Stimulated activated CD8-positive, alpha-beta memory T cell treated with anti-CD3 and anti-CD28 coated beads, Interleukin-15, amount 100 ng/mL, for 1 hour (primary cell): Measurements from ENCODE around the gene PACSIN3.
A peak's percentile ranks its signal among the peaks of the same experiment; 100 is the strongest.

ENCODE experiments used
- DNase-seq: peaks from one replicate; pipeline ENCODE4 v3.0.0-alpha.2; 2020; ENCODE audit warnings: low read depth

Gene PACSIN3

GRCh38 chr11:47175746-47176327, 10.4 kb downstream of the PACSIN3 start:
- no peak for DNase-seq

- DNase-seq, result no peak
Observed at GRCh38 chr11:47172740-47173336, 13.4 kb downstream of the PACSIN3 start.

GRCh38 chr11:47171856-47172255, 14.4 kb downstream of the PACSIN3 start:
- no peak for DNase-seq

GRCh38 chr11:47171061-47171838, 15.0 kb downstream of the PACSIN3 start:
- DNase-seq, result no peak

GRCh38 chr11:47166368-47166767, 19.9 kb downstream of the PACSIN3 start:
- DNase-seq, result no peak

- DNase-seq, result no peak
Observed at GRCh38 chr11:47165253-47165840, 20.9 kb downstream of the PACSIN3 start.

GRCh38 chr11:47164321-47164720, 21.9 kb downstream of the PACSIN3 start:
- DNase-seq, result no peak

- DNase-seq, result no peak
Observed at GRCh38 chr11:47163898-47164297, 22.3 kb downstream of the PACSIN3 start.

- DNase-seq, result no peak
Observed at GRCh38 chr11:47163193-47163592, 23.0 kb downstream of the PACSIN3 start.

GRCh38 chr11:47162426-47162825, 23.8 kb downstream of the PACSIN3 start:
- DNase-seq, result no peak

- DNase-seq, result no peak
Observed at GRCh38 chr11:47161890-47162289, 24.3 kb downstream of the PACSIN3 start.

GRCh38 chr11:47161134-47161854, 24.9 kb downstream of the PACSIN3 start:
- DNase-seq, result peak; percentile 20

- no peak for DNase-seq
Observed at GRCh38 chr11:47160753-47161133, 25.5 kb downstream of the PACSIN3 start.

GRCh38 chr11:47158242-47158641, 28.0 kb downstream of the PACSIN3 start:
- DNase-seq, result no peak

- DNase-seq, result no peak
Observed at GRCh38 chr11:47157805-47158204, 28.4 kb downstream of the PACSIN3 start.

GRCh38 chr11:47156951-47157350, 29.3 kb downstream of the PACSIN3 start:
- no peak for DNase-seq

- no peak for DNase-seq
Observed at GRCh38 chr11:47156333-47156732, 29.9 kb downstream of the PACSIN3 start.

GRCh38 chr11:47155879-47156278, 30.4 kb downstream of the PACSIN3 start:
- no peak for DNase-seq

GRCh38 chr11:47154616-47155570, 31.3 kb downstream of the PACSIN3 start:
- DNase-seq, result no peak

- DNase-seq, result peak; percentile 13
Observed at GRCh38 chr11:47152953-47153950, 33.0 kb downstream of the PACSIN3 start.
